Stimulated activated CD4-positive, alpha-beta T cell treated with anti-CD3 and anti-CD28 coated beads, Interleukin-15, amount 100 ng/mL, for 24 hours (primary cell): ENCODE measurements around the gene TGM3.

Source experiments
- DNase-seq: peaks from one replicate; pipeline ENCODE4 v3.0.0-alpha.2; 2020

TGM3 gene

GRCh38 chr20:2385026-2385425, 89.2 kb downstream of the TGM3 start:
- no peak for DNase-seq

GRCh38 chr20:2385496-2385895, 89.7 kb downstream of the TGM3 start:
- no peak for DNase-seq

- DNase-seq = no peak
Measured at GRCh38 chr20:2386516-2387179, 90.8 kb downstream of the TGM3 start.

GRCh38 chr20:2387180-2387577, 91.4 kb downstream of the TGM3 start:
- DNase-seq = peak; percentile 70

- no peak for DNase-seq
Measured at GRCh38 chr20:2387580-2387979, 91.8 kb downstream of the TGM3 start.
